Neural crest cell (in vitro differentiated cells): ENCODE results near the gene EPB41L4B. TPM values are rescaled to one million over a fixed set of nuclear protein-coding genes. Genes with fewer than 3 reads are reported as not detected.

Source experiments
- DNase-seq: peaks from one replicate; pipeline ENCODE4 v3.0.0; 2021; ENCODE audit warnings: low read depth, mixed read lengths, low spot score
- H3K27ac Mint-ChIP-seq: one replicate; pipeline ENCODE4 v1.8.0; 2021; ENCODE audit warnings: mild to moderate bottlenecking, mixed read lengths; ENCODE audit not compliant: unreplicated experiment
- H3K27me3 Mint-ChIP-seq: 2 replicates; pipeline ENCODE4 v1.8.0; 2021; ENCODE audit warnings: low read depth, mild to moderate bottlenecking, mixed read lengths
- H3K36me3 Mint-ChIP-seq: 2 replicates; pipeline ENCODE4 v1.8.0; 2021; ENCODE audit warnings: low read depth, mild to moderate bottlenecking, mixed read lengths
- H3K4me1 Mint-ChIP-seq: 2 replicates; pipeline ENCODE4 v1.8.0; 2021; ENCODE audit warnings: mixed read lengths
- H3K4me3 Mint-ChIP-seq: one replicate; pipeline ENCODE4 v1.8.0; 2021; ENCODE audit warnings: mild to moderate bottlenecking, mixed read lengths
- H3K9me3 Mint-ChIP-seq: 2 replicates; pipeline ENCODE4 v1.8.0; 2021; ENCODE audit warnings: mixed read lengths
- CTCF ChIP-seq: fragments of 200-600 bp; sonication (generic); conservative IDR thresholded peaks from 2 replicates; pipeline ENCODE4 v1.5.0; 2021; ENCODE audit warnings: antibody characterized with exemption, mild to moderate bottlenecking
- total RNA-seq: library from RNA; stranded (reverse); gene quantifications from 2 replicates; pipeline ENCODE4 v1.2.1, GENCODE V29; 2021

EPB41L4B gene
- total RNA-seq, 1 donor from 2014 or later, result 1.4 TPM

GRCh38 chr9:109199676-109200075 is 121.2 kb downstream of the EPB41L4B start:
- Mint-ChIP-seq H3K4me1 (no peaks in the 10 kb centered on the region), H3K27ac (no peak overlapping the region), H3K9me3 (peaks cover 3% of the 10 kb centered on the region), H3K36me3 (no peaks in the 10 kb centered on the region), H3K4me3 (no peak overlapping the region), H3K27me3 (peaks cover 7% of the 10 kb centered on the region)
- no peak for TF ChIP-seq CTCF
- no peak for DNase-seq

- Mint-ChIP-seq H3K4me3 (no peak overlapping the region), H3K4me1 (no peaks in the 10 kb centered on the region), H3K9me3 (peaks cover 3% of the 10 kb centered on the region), H3K27me3 (peaks cover 7% of the 10 kb centered on the region), H3K27ac (no peak overlapping the region), H3K36me3 (no peaks in the 10 kb centered on the region)
- no peak for TF ChIP-seq CTCF
- no peak for DNase-seq
Measured at GRCh38 chr9:109198736-109199382, 122.0 kb downstream of the EPB41L4B start.

DNA sequence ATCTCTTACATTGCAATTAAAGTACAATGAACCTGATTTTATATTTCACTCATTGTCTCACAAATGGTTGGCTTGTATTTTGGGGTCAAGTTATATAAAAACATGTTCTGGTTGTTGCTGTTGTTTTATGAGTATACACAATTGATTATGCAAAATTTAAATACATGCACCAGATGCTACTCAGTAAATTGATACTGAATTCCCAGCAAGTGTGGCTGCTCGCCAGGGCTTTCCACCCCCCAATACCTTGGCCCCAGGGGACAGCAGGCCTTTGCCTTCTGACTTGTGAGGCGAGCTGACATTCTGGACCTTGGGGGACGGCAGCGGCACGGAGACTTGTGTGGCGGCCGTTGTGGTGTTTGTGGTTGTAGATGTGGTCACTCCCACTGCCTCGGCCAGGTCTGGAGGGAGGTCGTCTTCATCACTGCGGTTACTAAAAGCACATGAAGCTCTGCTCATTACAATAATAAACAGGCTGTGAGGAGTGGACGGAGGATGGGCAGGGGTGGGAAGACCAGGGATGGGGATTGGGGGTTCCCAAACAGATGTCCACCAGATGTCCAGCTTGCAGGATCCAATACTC is 126.8 kb downstream of the EPB41L4B start:
- Mint-ChIP-seq H3K4me1 (no peaks in the 10 kb centered on the region), H3K4me3 (no peak overlapping the region)

DNA sequence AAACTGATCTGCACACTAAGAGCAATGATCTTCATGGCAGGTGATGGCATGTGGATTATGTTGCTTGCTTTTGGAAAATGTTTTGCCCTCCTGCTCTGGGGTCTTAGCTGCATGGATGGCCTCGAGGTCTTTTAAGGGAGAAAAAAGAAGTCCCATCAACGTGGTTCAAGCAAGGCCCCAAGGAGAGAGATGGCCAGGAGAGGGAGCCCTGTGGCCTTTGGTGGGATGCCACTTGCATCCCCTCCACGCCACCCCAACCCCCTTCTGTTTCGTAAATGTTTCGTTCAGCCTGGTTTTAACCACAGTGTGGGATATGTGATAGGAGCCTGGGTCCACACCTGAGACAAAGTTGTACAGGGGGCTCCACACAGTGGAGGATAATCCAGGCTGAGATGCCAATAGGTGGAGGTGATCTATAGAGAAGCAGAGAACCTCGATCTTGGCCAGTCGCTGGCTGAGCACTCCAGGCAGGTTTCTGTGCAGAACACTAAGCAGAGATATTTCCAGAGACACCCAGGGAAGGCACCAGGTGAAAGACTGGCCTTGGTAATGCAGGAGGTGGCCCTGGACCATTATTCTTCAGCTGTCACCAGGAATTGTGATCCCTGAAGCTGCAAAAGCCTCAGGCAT is 128.0 kb downstream of the EPB41L4B start:
- TF ChIP-seq CTCF, result peak; percentile 53
- H3K27me3 Mint-ChIP-seq, result no peaks in the 10 kb centered on the region
- H3K27ac Mint-ChIP-seq, result no peak overlapping the region
- no peaks in the 10 kb centered on the region for H3K9me3 Mint-ChIP-seq
- H3K4me1 Mint-ChIP-seq, result no peaks in the 10 kb centered on the region
- no peak for DNase-seq
- no peaks in the 10 kb centered on the region for H3K36me3 Mint-ChIP-seq
- no peak overlapping the region for H3K4me3 Mint-ChIP-seq

More for the DNA sequence above, 126.8 kb downstream of the EPB41L4B start:
- H3K27ac Mint-ChIP-seq, result no peak overlapping the region
- no peak for DNase-seq
- TF ChIP-seq CTCF, result no peak
- H3K27me3 Mint-ChIP-seq, result no peaks in the 10 kb centered on the region
- H3K9me3 Mint-ChIP-seq, result no peaks in the 10 kb centered on the region
- no peaks in the 10 kb centered on the region for H3K36me3 Mint-ChIP-seq

DNA sequence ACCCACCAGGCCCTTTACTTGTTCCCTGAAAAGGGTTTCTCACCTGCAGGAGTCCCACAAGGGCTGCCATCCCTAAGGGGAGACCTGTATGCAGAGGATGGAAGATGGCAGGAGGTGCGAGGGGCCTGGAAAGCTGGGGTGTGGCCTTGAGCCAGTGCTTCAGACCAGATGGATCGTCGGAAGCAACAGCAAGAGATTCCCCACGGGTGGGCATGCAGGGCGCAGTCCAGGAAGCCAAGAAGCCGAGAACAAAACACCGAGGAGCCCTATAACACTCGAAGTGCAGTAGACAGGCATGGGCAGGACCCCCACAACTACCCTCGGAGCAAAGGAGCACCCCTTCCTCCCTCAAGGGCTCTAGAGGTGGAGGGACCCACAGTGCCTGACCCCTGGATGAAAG is 129.1 kb downstream of the EPB41L4B start:
- no peaks in the 10 kb centered on the region for H3K4me1 Mint-ChIP-seq
- DNase-seq, result no peak
- H3K9me3 Mint-ChIP-seq, result no peaks in the 10 kb centered on the region
- TF ChIP-seq CTCF, result no peak
- no peaks in the 10 kb centered on the region for H3K36me3 Mint-ChIP-seq
- H3K4me3 Mint-ChIP-seq, result no peak overlapping the region
- no peaks in the 10 kb centered on the region for H3K27me3 Mint-ChIP-seq
- H3K27ac Mint-ChIP-seq, result no peak overlapping the region
